IMR-90 (cell line): ENCODE data around the gene ENTPD1. TPM values are rescaled to one million over a fixed set of nuclear protein-coding genes. Genes with fewer than 3 reads are reported as not detected.

Experiments used
- ATAC-seq: fragments of 200-7000 bp; cut with Tn5 transposase; 2 replicates; pipeline ENCODE4 v1.9.1; 2020; ENCODE audit warnings: low read depth, mild to moderate bottlenecking, moderate library complexity
- BruUV-seq: library from RNA; stranded (reverse); fragments of 400-500 nt; replicated peaks from 2 replicates; lab custom pipeline; 2021; lab: Mats Ljungman, UMichigan
- CTCF ChIA-PET: fragments of 300-600 bp; formaldehyde crosslinking; extraction: SDS; loops from one replicate; lab custom pipeline; 2021; ENCODE audit warnings: antibody characterized with exemption; lab: Yijun Ruan, JAX
- POLR2A ChIA-PET: fragments of 300-600 bp; sonication (Branson Sonifier 250); formaldehyde crosslinking; loops from one replicate; lab custom pipeline; 2022; ENCODE audit warnings: antibody characterized with exemption; ENCODE audit not compliant: unreplicated experiment; lab: Charles Lee
- DNase-seq: peaks from one replicate; pipeline ENCODE4 v3.0.0; 2013
- H2AFZ ChIP-seq: replicated peaks from 2 replicates; pipeline ENCODE3; 2013; ENCODE audit warnings: low read length, mild to moderate bottlenecking; ENCODE audit not compliant: poor library complexity
- H2AK5ac ChIP-seq: 2 replicates; pipeline ENCODE4 v1.6.1; 2013; ENCODE audit warnings: low read depth, low read length, inconsistent platforms
- H2AK9ac ChIP-seq: replicated peaks from 2 replicates; pipeline ENCODE3; 2013; ENCODE audit warnings: mild to moderate bottlenecking, low read depth, low read length, moderate library complexity; ENCODE audit not compliant: poor library complexity
- H2BK120ac ChIP-seq: 2 replicates; pipeline ENCODE4 v1.6.1; 2013; ENCODE audit warnings: low read depth, low read length, inconsistent platforms
- H2BK15ac ChIP-seq: 3 replicates; pipeline ENCODE4 v1.6.1; 2013; ENCODE audit warnings: low read depth, low read length, inconsistent platforms
- H2BK20ac ChIP-seq: 2 replicates; pipeline ENCODE4 v1.6.1; 2013; ENCODE audit warnings: low read depth, mild to moderate bottlenecking, inconsistent platforms, low read length, moderate library complexity
- H2BK5ac ChIP-seq: 2 replicates; pipeline ENCODE4 v1.6.1; 2013; ENCODE audit warnings: mild to moderate bottlenecking, low read depth, low read length, inconsistent platforms; ENCODE audit not compliant: poor library complexity, severe bottlenecking
- H3K14ac ChIP-seq: replicated peaks from 2 replicates; pipeline ENCODE4 v1.6.1; 2013; ENCODE audit warnings: low read depth, low read length, inconsistent platforms
- H3K18ac ChIP-seq: 2 replicates; pipeline ENCODE4 v1.6.1; 2013; ENCODE audit warnings: low read depth, low read length, control low read depth
- H3K23ac ChIP-seq: 2 replicates; pipeline ENCODE4 v1.6.1; 2013; ENCODE audit warnings: low read depth, low read length, inconsistent platforms
- H3K27ac ChIP-seq: 2 replicates; pipeline ENCODE4 v1.5.1; 2013; ENCODE audit warnings: mild to moderate bottlenecking, control low read depth, low read length; ENCODE audit not compliant: insufficient read depth
- H3K27me3 ChIP-seq: 2 replicates; pipeline ENCODE4 v1.6.1; 2013; ENCODE audit warnings: low read length; ENCODE audit not compliant: control insufficient read depth, insufficient read depth
- H3K36me3 ChIP-seq: 2 replicates; pipeline ENCODE4 v1.6.1; 2013; ENCODE audit warnings: low read length, mixed read lengths; ENCODE audit not compliant: control insufficient read depth, insufficient read depth
- H3K4ac ChIP-seq: 2 replicates; pipeline ENCODE4 v1.6.1; 2013; ENCODE audit warnings: low read depth, low read length, inconsistent platforms
- H3K4me1 ChIP-seq: 2 replicates; pipeline ENCODE4 v1.6.1; 2013; ENCODE audit warnings: low read length, mixed read lengths; ENCODE audit not compliant: control insufficient read depth, insufficient read depth
- H3K4me2 ChIP-seq: 2 replicates; pipeline ENCODE4 v1.6.1; 2013; ENCODE audit warnings: low read depth, mild to moderate bottlenecking, control low read depth, low read length, moderate library complexity
- H3K4me3 ChIP-seq: 2 replicates; pipeline ENCODE4 v1.5.1; 2013; ENCODE audit warnings: low read depth, mild to moderate bottlenecking, control low read depth, low read length, moderate library complexity; ENCODE audit not compliant: insufficient read depth
- H3K56ac ChIP-seq: 2 replicates; pipeline ENCODE4 v1.6.1; 2013; ENCODE audit warnings: low read length, inconsistent platforms; ENCODE audit not compliant: insufficient read depth; ENCODE audit errors: extremely low read depth
- H3K79me1 ChIP-seq, 2 experiments: 2 replicates each; pipeline ENCODE4 v1.6.1; 2013; ENCODE audit warnings: low read length in 2 of 2, inconsistent platforms in 1 of 2, low read depth in 1 of 2
- H3K9ac ChIP-seq: 2 replicates; pipeline ENCODE4 v1.6.1; 2013; ENCODE audit warnings: low read depth, low read length, control low read depth
- H3K9me1 ChIP-seq: 2 replicates; pipeline ENCODE4 v1.6.1; 2013; ENCODE audit warnings: low read length, inconsistent platforms; ENCODE audit not compliant: insufficient read depth
- H3K9me3 ChIP-seq: 2 replicates; pipeline ENCODE4 v1.6.1; 2013; ENCODE audit warnings: low read length; ENCODE audit not compliant: control insufficient read depth, insufficient read depth
- H4K20me1 ChIP-seq: 2 replicates; pipeline ENCODE4 v1.6.1; 2013; ENCODE audit warnings: low read length, inconsistent platforms; ENCODE audit not compliant: insufficient read depth
- H4K5ac ChIP-seq: 2 replicates; pipeline ENCODE4 v1.6.1; 2013; ENCODE audit warnings: mild to moderate bottlenecking, low read depth, low read length, control low read depth
- H4K8ac ChIP-seq, 2 experiments: 2 replicates each; pipeline ENCODE4 v1.6.1; 2013; ENCODE audit warnings: low read depth in 2 of 2, low read length in 2 of 2, control low read depth in 1 of 2, inconsistent platforms in 1 of 2
- H4K91ac ChIP-seq: 2 replicates; pipeline ENCODE4 v1.6.1; 2013; ENCODE audit warnings: low read depth, low read length, inconsistent platforms; ENCODE audit not compliant: insufficient read depth
- BHLHE40 ChIP-seq: fragments of 150-350 bp; IDR thresholded peaks from 2 replicates; pipeline ENCODE4 v1.6.1; 2016; ENCODE audit warnings: mild to moderate bottlenecking, low read depth, low read length
- CEBPB ChIP-seq: IDR thresholded peaks from 2 replicates; pipeline ENCODE4 v1.6.1; 2012; ENCODE audit warnings: low read depth, low read length, improper control_type of control experiment
- CHD1 ChIP-seq: IDR thresholded peaks from 2 replicates; pipeline ENCODE4 v1.6.1; 2012; ENCODE audit warnings: low read depth, low read length, improper control_type of control experiment
- MAFK ChIP-seq: IDR thresholded peaks from 2 replicates; pipeline ENCODE4 v1.6.1; 2012; ENCODE audit warnings: low read depth, low read length, improper control_type of control experiment
- MAZ ChIP-seq: IDR thresholded peaks from 2 replicates; pipeline ENCODE4 v1.6.1; 2012; ENCODE audit warnings: low read depth, mild to moderate bottlenecking, low read length, improper control_type of control experiment, moderate library complexity, borderline replicate concordance
- MXI1 ChIP-seq: IDR thresholded peaks from 2 replicates; pipeline ENCODE4 v1.6.1; 2012; ENCODE audit warnings: low read depth, mild to moderate bottlenecking, low read length, moderate library complexity, borderline replicate concordance
- NFE2L2 ChIP-seq: fragments of 150-350 bp; IDR thresholded peaks from 2 replicates; pipeline ENCODE4 v1.6.1; 2016; ENCODE audit warnings: low read depth, mild to moderate bottlenecking, low read length
- POLR2A ChIP-seq: IDR thresholded peaks from 2 replicates; pipeline ENCODE4 v1.6.1; 2012; ENCODE audit warnings: mild to moderate bottlenecking, low read depth, low read length
- RAD21 ChIP-seq: IDR thresholded peaks from 2 replicates; pipeline ENCODE4 v1.6.1; 2012; ENCODE audit warnings: low read length, improper control_type of control experiment
- RCOR1 ChIP-seq: IDR thresholded peaks from 2 replicates; pipeline ENCODE4 v1.6.1; 2012; ENCODE audit warnings: mild to moderate bottlenecking, low read length, improper control_type of control experiment; ENCODE audit not compliant: insufficient replicate concordance
- RFX5 ChIP-seq: IDR thresholded peaks from 2 replicates; pipeline ENCODE4 v1.8.0; 2012; ENCODE audit warnings: low read depth, mild to moderate bottlenecking, low read length, moderate library complexity
- SMC3 ChIP-seq: fragments of 150-350 bp; IDR thresholded peaks from 2 replicates; pipeline ENCODE4 v1.6.1; 2016; ENCODE audit warnings: low read depth, mild to moderate bottlenecking, antibody characterized with exemption, low read length, moderate library complexity
- WGBS, 2 experiments: methylation state at CpG; one replicate each; pipeline versions ENCODE4 v1.1.5 to v1.1.7; 2013; ENCODE audit warnings: missing lambda C conversion rate in 2 of 2; ENCODE audit not compliant: insufficient read length in 1 of 2; ENCODE audit errors: extremely low coverage in 2 of 2; 5-methylcytosine and 5-hydroxymethylcytosine counted together
- dilution Hi-C: fragments of 300-500 bp; cut with HindIII; formaldehyde crosslinking; loops from one replicate; pipeline ENCODE4 v1.14.3; 2018; ENCODE audit warnings: low sequenced_read_pairs; ENCODE audit not compliant: unreplicated experiment
- in situ Hi-C: fragments of 300-500 bp; cut with MboI; formaldehyde crosslinking; loops from 3 replicates; pipeline ENCODE4 v1.14.3; 2019; ENCODE audit warnings: low sequenced_read_pairs, inconsistent platforms, mixed read lengths
- intact Hi-C: fragments of 100-400 bp; cut with micrococcal nuclease; formaldehyde crosslinking; loops from 2 replicates; pipeline ENCODE4 v1.10.0; 2022
- polyA plus RNA-seq, 3 experiments: library from polyadenylated mRNA; depleted of rRNA; stranded (reverse); fragments of >200 nt; gene quantifications; 2 replicates each; pipeline ENCODE4 v1.2.3, GENCODE V29; 2012; ENCODE audit warnings: low replicate concordance in 1 of 3
- total RNA-seq: library from RNA; depleted of rRNA; stranded (reverse); fragments of >200 nt; gene quantifications from 2 replicates; pipeline ENCODE4 v1.2.3, GENCODE V29; 2012
- TF ChIP-seq, protein P1 (sequence below): fragments of 150-350 bp; IDR thresholded peaks from 2 replicates; pipeline ENCODE4 v1.6.1; 2017; ENCODE audit warnings: mild to moderate bottlenecking, antibody characterized with exemption, low read length, low read depth
- TF ChIP-seq, protein P2 (sequence below): conservative IDR thresholded peaks from 2 replicates; pipeline ENCODE4 v1.5.1; 2012; ENCODE audit warnings: mild to moderate bottlenecking, low read depth, low read length, improper control_type of control experiment

Gene ENTPD1
- total and polyA plus RNA-seq, 2 of the 4 experiments (the other 2 are of a cell fraction): under 0.01 TPM; not detected in 1

DNA sequence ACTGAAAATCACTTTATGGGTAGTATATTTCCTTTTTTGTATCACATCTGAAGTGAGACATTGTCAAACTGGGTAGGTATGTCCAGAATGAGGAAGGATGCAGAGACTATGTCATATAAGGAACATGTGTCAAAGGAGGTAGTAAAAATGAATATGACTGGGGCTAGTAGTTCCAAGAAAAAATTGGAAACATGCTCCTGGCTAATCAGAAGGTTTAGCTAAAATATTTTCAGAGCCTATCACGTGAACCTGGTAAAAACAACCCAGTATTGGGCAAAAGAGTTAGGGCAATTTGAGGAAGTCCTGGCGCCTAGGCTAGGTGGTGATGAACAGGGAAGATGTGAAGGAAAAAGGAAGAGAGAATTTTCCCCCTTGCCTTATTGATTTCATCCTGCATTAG, 26.4 kb downstream of the ENTPD1 start:
- dilution Hi-C loops (no loop called here), intact Hi-C loops (no loop called here), in situ Hi-C loops (no loop called here)
- Histone ChIP-seq H3K4ac (no peak overlapping the region), H2AK5ac (no peak overlapping the region), H2BK5ac (no peak overlapping the region), H4K8ac (no peak overlapping the region), H2AK9ac (no peak overlapping the region), H2BK120ac (no peak overlapping the region), H3K23ac (no peak overlapping the region), H3K36me3 (no peaks in the 10 kb centered on the region), H3K27me3 (no peaks in the 10 kb centered on the region), H3K9me3 (no peaks in the 10 kb centered on the region; the same call in 1 of the 2 replicates), H4K20me1 (no peaks in the 10 kb centered on the region), H3K4me1 (no peaks in the 10 kb centered on the region), H3K9me1 (no peaks in the 10 kb centered on the region), H2BK20ac (no peak overlapping the region), H3K9ac (no peak overlapping the region), H3K18ac (no peak overlapping the region), H3K14ac (no peak overlapping the region), H3K56ac (no peak overlapping the region), H3K27ac (no peak overlapping the region), H3K79me1 (no peaks in the 10 kb centered on the region), H3K4me3 (no peak overlapping the region), H4K5ac (no peak overlapping the region), H3K4me2 (no peak overlapping the region), H2AFZ (no peak overlapping the region), H4K91ac (no peak overlapping the region), H2BK15ac (no peak overlapping the region)
- BruUV-seq: no TSS peak
- DNase-seq (no peak), ATAC-seq (no peak)
- no CpG with 5 or more reads among the region's 2 CpGs for WGBS, 2 experiments
- TF ChIP-seq MAZ (no peak), BHLHE40 (no peak), RAD21 (no peak), MXI1 (no peak), POLR2A (no peak), CEBPB (no peak), RFX5 (no peak), SMC3 (no peak), CHD1 (no peak), NFE2L2 (no peak), RCOR1 (no peak), MAFK (no peak)
- TF ChIP-seq, protein P1, sequence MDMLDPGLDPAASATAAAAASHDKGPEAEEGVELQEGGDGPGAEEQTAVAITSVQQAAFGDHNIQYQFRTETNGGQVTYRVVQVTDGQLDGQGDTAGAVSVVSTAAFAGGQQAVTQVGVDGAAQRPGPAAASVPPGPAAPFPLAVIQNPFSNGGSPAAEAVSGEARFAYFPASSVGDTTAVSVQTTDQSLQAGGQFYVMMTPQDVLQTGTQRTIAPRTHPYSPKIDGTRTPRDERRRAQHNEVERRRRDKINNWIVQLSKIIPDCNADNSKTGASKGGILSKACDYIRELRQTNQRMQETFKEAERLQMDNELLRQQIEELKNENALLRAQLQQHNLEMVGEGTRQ: no peak
- TF ChIP-seq, protein P2, sequence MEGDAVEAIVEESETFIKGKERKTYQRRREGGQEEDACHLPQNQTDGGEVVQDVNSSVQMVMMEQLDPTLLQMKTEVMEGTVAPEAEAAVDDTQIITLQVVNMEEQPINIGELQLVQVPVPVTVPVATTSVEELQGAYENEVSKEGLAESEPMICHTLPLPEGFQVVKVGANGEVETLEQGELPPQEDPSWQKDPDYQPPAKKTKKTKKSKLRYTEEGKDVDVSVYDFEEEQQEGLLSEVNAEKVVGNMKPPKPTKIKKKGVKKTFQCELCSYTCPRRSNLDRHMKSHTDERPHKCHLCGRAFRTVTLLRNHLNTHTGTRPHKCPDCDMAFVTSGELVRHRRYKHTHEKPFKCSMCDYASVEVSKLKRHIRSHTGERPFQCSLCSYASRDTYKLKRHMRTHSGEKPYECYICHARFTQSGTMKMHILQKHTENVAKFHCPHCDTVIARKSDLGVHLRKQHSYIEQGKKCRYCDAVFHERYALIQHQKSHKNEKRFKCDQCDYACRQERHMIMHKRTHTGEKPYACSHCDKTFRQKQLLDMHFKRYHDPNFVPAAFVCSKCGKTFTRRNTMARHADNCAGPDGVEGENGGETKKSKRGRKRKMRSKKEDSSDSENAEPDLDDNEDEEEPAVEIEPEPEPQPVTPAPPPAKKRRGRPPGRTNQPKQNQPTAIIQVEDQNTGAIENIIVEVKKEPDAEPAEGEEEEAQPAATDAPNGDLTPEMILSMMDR: no peak
- ChIA-PET CTCF (interaction anchor here (2.1 kb wide), 1 partner anchor 89 kb away, joined by 5 read pairs; the partner anchor contains the start of gene TCTN3), POLR2A (no interaction called here)
